ENCODE results near the gene DYNC1H1.

The DYNC1H1 gene

DNA sequence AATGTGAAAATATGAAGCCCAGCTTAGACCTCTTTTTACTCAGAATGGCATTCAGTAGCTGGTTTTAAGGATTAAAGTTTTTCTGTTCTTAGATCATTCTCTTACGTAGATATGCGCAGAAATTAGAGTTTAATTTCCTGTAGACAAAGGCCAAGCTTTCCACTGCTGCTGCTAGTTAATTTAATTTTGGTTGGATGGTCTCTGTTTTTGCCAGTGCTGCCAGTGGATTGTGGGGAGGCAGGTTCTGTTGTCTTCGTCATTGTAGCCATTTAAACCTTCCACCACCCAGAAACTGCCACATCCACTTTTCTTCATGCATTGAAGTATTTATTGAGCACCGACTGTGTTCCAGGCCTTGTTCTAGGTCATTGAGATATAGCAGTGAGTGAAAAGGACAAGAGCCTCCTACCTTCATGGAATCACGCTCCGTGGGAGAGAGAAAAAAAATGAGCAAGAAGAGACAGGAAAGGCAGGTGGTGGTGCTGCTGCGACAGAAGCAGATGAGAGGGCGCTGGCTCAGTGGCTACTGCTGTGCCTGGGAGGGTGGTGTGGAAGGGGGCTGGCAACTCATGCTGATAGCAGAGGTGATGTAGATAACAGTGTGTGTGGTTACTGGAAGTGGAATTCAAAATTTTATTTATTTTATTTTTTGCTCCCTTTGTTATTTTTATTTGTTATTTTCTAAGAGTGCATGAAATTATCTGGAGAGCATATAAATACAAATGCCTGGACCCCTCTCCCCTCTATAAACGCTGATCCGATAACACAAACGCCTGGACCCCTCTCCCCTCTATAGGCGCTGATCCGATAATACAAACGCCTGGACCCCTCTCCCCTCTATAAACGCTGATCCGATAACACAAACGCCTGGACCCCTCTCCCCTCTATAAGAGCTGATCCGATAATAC, 33.3 kb downstream of the DYNC1H1 start:
- no peak for DNase-seq (ENCODE audit: low read depth)

GRCh38 chr14:102000902-102001301, 36.5 kb downstream of the DYNC1H1 start:
- DNase-seq (ENCODE audit: low read depth): no peak

DNA sequence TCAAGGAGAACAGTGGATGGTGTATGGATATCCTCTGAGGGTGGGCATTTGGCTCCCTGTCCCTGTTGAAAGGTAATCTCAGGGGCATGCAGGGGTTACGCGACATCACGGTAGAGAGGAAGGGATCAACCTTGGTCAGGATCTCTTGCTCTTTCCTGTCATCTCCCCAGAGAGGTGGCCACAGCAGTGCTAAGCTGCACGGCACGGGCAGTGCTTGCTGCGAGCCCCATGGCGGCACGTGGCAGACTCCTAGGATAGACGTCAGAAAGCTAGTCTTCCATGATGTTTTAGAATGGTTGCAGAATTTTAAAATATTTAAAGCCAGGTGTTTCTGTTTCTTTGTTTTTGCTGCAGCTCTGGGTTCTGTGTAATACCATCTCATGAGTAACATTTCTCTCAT, 41.0 kb downstream of the DYNC1H1 start:
- DNase-seq (ENCODE audit: low read depth): no peak

GRCh38 chr14:102007916-102008418, 43.6 kb downstream of the DYNC1H1 start:
- no peak for DNase-seq (ENCODE audit: low read depth)

- no peak for DNase-seq (ENCODE audit: low read depth)
These were observed 44.5 kb downstream of the DYNC1H1 start for GRCh38 chr14:102008891-102009290.

DNA sequence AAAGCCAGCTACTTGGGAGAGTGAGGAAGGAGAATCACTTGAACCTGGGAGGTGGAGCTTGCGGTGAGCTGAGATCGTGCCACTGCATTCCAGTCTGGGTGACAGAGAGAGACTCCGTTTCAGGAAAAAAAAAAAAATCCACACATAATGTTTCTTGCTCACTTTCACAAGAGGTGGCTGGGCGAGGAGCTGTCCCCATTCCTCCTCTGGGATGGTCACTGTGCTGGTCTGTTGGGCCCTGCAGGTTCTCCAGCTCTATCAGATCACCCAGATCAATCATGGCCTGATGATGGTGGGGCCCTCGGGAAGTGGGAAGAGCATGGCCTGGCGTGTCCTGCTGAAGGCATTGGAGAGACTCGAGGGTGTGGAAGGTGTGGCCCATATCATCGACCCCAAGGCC, 47.3 kb downstream of the DYNC1H1 start:
- DNase-seq (ENCODE audit: low read depth): no peak

DNA sequence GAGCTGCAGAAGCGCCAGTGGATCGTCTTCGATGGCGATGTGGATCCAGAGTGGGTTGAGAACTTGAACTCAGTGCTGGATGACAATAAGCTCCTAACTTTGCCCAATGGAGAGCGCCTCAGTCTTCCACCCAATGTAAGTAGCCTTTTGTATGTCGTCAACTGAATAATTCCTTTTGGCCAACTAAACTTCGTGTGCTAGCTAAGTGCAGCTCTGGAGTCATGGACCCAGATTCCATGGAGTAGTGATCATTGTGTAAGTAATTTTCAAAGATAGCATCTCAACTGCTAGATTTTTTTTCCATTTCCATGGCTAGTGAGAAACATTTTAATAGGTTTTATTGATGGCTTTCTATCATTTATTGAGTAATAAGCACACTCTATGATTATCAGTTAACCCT, 48.0 kb downstream of the DYNC1H1 start:
- DNase-seq (ENCODE audit: low read depth): no peak

- DNase-seq (ENCODE audit: low read depth): no peak
These were observed 49.4 kb downstream of the DYNC1H1 start for GRCh38 chr14:102013669-102014200.

DNA sequence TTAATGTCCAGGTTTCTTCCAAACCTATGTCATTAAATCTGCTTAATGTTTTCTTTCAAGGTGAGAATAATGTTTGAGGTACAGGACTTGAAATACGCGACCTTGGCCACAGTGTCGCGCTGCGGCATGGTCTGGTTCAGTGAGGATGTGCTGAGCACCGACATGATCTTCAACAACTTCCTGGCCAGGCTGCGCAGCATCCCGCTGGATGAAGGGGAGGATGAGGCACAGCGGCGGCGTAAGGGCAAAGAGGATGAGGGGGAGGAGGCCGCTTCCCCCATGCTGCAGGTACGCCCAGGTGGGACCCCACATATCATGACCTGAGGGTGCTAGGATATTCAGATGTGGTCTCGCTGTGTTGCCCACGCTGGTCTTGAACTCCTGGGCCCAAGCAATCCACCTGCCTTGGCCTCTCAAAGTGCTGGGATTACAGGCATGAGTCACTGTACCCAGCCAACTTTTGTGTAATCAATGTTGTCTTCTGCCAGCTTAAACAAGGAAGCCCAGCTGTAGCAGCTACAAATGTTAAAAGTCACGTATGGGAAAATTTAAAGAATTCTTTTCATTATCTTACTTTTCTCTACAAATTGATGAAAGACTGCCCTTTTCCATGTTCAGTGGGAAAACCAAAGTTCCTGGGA, 50.8 kb downstream of the DYNC1H1 start:
- no peak for DNase-seq (ENCODE audit: low read depth)

GRCh38 chr14:102015771-102016170, 51.4 kb downstream of the DYNC1H1 start:
- DNase-seq (ENCODE audit: low read depth): no peak

- DNase-seq (ENCODE audit: low read depth): no peak
These were observed 52.2 kb downstream of the DYNC1H1 start for GRCh38 chr14:102016420-102017090.

GRCh38 chr14:102018251-102018650, 53.9 kb downstream of the DYNC1H1 start:
- no peak for DNase-seq (ENCODE audit: low read depth)

DNA sequence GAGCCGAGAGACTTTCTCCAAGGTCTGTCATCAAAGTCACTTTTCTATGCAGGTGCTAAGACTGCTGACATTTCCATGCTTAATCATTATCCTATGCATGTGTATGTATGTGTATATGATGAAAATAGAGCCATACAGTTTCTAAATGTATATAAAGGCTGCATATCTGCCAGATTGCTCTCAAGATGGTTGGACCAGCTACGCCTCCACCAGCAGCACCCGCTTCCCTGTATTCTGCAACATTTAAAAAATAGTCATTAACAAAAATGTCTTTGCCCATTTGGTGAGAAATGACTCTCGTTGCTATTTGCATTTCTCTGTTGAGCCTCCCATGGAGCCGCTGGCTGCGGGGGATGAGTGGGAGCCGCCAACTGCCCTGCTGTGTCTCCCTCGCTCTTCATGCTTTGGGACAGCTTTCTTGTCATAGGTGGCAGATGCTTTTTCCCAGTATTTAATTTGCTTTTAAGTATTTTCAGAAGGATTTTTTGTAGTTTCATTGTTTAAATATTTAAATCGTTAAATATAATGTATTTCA, 54.7 kb downstream of the DYNC1H1 start:
- DNase-seq (ENCODE audit: low read depth): no peak

GRCh38 chr14:102020058-102020971, 55.9 kb downstream of the DYNC1H1 start:
- DNase-seq (ENCODE audit: low read depth): no peak

GRCh38 chr14:102026934-102027333, 62.6 kb downstream of the DYNC1H1 start:
- no peak for DNase-seq (ENCODE audit: low read depth)

DNA sequence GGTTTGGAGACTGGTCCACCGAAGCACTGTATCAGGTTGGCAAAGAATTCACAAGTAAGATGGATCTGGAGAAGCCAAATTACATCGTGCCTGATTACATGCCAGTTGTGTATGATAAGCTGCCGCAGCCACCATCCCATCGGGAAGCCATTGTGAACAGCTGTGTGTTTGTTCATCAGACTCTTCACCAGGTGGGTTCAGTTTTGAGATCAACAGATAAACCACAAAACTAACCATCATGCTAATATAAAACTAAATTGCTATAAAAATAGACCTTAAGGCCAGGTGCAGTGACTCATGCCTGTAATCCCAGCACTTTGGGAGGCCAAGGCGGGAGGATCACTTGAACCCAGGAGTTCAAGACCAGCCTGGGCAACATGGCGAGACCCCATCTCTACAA, 63.6 kb downstream of the DYNC1H1 start:
- DNase-seq (ENCODE audit: low read depth): no peak

DNA sequence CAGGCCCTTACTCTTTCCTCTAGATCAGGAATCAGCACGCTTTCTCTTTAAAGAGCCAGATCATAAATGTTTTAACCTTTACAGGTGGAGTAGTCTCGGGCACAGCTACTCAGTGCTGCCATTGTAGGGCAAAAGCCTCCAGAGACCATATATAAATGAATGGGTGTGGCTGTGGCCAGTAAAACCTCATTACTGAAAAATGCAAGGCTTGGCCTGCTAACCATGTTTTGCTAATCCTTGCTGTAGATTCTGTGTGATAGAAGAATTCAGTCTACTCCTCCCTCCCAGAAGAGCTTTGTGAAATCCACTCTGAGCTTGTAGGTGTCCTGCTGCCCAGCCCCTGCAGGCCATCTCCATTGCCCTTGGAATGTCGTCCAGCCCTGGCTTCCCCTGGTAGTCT, 64.4 kb downstream of the DYNC1H1 start:
- no peak for DNase-seq (ENCODE audit: low read depth)

- no peak for DNase-seq (ENCODE audit: low read depth)
These were observed 65.6 kb downstream of the DYNC1H1 start for GRCh38 chr14:102029956-102030355.

- no peak for DNase-seq (ENCODE audit: low read depth)
These were observed 68.9 kb downstream of the DYNC1H1 start for GRCh38 chr14:102033241-102033640.

DNA sequence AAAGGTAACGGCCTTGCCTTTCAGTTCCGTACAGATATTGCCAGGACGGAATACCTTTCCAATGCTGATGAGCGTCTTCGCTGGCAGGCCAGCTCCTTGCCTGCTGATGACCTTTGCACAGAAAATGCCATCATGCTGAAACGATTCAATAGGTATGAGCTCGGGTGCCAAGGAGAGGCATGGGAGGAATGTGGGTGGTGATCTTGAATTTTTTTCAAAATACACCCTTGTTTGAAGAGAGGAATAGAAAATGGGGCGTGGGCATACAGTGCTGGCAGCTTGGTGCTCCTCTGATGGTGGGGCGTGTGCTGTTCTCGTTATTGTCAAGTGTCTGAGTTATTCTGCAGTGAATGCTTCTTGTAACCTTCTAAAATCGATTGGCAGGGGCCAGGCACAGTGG, 69.9 kb downstream of the DYNC1H1 start:
- DNase-seq (ENCODE audit: low read depth): no peak

DNA sequence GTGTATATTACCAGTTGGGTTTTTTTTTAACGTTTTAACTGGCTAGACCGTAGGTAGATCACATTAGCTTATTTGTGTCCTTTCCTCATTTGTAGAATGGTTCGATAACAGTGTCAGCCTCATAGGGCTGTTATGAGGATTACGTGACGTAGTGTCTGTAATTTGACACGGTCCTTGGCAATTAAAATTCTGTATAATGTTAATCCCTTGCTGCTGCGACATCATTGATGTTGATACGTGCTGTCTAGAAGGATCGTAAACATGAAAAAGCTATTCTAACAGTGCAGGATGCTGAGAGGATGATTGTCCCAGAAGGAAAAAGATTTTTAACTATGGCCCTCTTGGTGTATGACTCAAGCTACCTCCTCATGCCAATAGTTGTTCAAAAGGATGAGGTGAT, 71.5 kb downstream of the DYNC1H1 start:
- no peak for DNase-seq (ENCODE audit: low read depth)

Measured in stimulated activated CD8-positive, alpha-beta memory T cell treated with anti-CD3 and anti-CD28 coated beads, Interleukin-7, amount 100 ng/mL, for 24 hours (primary cell).